HL-60 (cell line): ENCODE data around the gene HOXC12.
A peak's percentile ranks its signal among the peaks of the same experiment; 100 is the strongest.

Source experiments
- DNase-seq, 2 experiments: peaks; one replicate each; pipeline ENCODE4 v3.0.0-alpha.2; 2010 to 2020; ENCODE audit warnings: low read depth in 1 of 2, low spot score in 1 of 2
- H3K27ac ChIP-seq: fragments of 250-450 bp; sonication (Bioruptor Pico); replicated peaks from 2 replicates; pipeline ENCODE4 v1.5.1; 2020; ENCODE audit warnings: mild to moderate bottlenecking, moderate library complexity
- H3K27me3 ChIP-seq: fragments of 250-450 bp; sonication (Bioruptor Pico); 2 replicates; pipeline ENCODE4 v1.5.1; 2021; ENCODE audit warnings: mild to moderate bottlenecking, moderate library complexity; ENCODE audit not compliant: insufficient read depth, poor library complexity, severe bottlenecking
- H3K4me3 ChIP-seq: replicated peaks from 2 replicates; pipeline ENCODE4 v1.5.1; 2011; ENCODE audit warnings: mild to moderate bottlenecking, control low read depth, low read length; ENCODE audit not compliant: insufficient read depth
- GABPA ChIP-seq: IDR thresholded peaks from 2 replicates; pipeline ENCODE4 v1.6.1; 2012; ENCODE audit warnings: low read depth
- POLR2AphosphoS5 ChIP-seq: IDR thresholded peaks from 2 replicates; pipeline ENCODE4 v1.6.1; 2012; ENCODE audit warnings: low read depth
- REST ChIP-seq: IDR thresholded peaks from 2 replicates; pipeline ENCODE4 v1.6.1; 2012; ENCODE audit warnings: low read depth; ENCODE audit not compliant: insufficient replicate concordance
- SPI1 ChIP-seq: IDR thresholded peaks from 2 replicates; pipeline ENCODE4 v1.6.1; 2012; ENCODE audit warnings: low read depth, mild to moderate bottlenecking, borderline replicate concordance
- TF ChIP-seq, protein P1 (sequence below): IDR thresholded peaks from one replicate; pipeline ENCODE4 v1.5.1; 2011; ENCODE audit warnings: low read length, control low read depth, inconsistent platforms; ENCODE audit not compliant: insufficient read depth

Gene HOXC12

GRCh38 chr12:53986686-53987483 is 32.2 kb downstream of the HOXC12 start:
- H3K4me3 ChIP-seq = no peak overlapping the region
- peaks cover 48% of the 10 kb centered on the region for H3K27me3 ChIP-seq
- no peak overlapping the region for H3K27ac ChIP-seq
- TF ChIP-seq REST = no peak
- no peak for TF ChIP-seq SPI1
- TF ChIP-seq GABPA = no peak
- TF ChIP-seq, protein P1, sequence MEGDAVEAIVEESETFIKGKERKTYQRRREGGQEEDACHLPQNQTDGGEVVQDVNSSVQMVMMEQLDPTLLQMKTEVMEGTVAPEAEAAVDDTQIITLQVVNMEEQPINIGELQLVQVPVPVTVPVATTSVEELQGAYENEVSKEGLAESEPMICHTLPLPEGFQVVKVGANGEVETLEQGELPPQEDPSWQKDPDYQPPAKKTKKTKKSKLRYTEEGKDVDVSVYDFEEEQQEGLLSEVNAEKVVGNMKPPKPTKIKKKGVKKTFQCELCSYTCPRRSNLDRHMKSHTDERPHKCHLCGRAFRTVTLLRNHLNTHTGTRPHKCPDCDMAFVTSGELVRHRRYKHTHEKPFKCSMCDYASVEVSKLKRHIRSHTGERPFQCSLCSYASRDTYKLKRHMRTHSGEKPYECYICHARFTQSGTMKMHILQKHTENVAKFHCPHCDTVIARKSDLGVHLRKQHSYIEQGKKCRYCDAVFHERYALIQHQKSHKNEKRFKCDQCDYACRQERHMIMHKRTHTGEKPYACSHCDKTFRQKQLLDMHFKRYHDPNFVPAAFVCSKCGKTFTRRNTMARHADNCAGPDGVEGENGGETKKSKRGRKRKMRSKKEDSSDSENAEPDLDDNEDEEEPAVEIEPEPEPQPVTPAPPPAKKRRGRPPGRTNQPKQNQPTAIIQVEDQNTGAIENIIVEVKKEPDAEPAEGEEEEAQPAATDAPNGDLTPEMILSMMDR = no peak
- no peak for TF ChIP-seq POLR2AphosphoS5
- no peak for DNase-seq

GRCh38 chr12:53987787-53988230 is 33.1 kb downstream of the HOXC12 start:
- no peak for DNase-seq
- no peak overlapping the region for H3K4me3 ChIP-seq
- H3K27ac ChIP-seq = no peak overlapping the region
- TF ChIP-seq, protein P1 = no peak
- TF ChIP-seq GABPA (no peak), SPI1 (no peak), POLR2AphosphoS5 (no peak), REST (no peak)
- H3K27me3 ChIP-seq = peaks cover 52% of the 10 kb centered on the region

- peaks cover 60% of the 10 kb centered on the region for H3K27me3 ChIP-seq
These were observed 34.0 kb downstream of the HOXC12 start for GRCh38 chr12:53988541-53989226.

More at GRCh38 chr12:53988541-53989226, 34.0 kb downstream of the HOXC12 start:
- Histone ChIP-seq H3K4me3 (no peak overlapping the region), H3K27ac (no peak overlapping the region)
- no peak for TF ChIP-seq POLR2AphosphoS5
- 0 out of 2 replicates have a peak, but pooled peaks have one; percentile 18 for TF ChIP-seq GABPA
- TF ChIP-seq, protein P1 = no peak
- no peak for DNase-seq
